ENCODE results near the gene PDLIM5. TPM values are rescaled to one million over a fixed set of nuclear protein-coding genes. Genes with fewer than 3 reads are reported as not detected.

PDLIM5 gene
- total RNA-seq, 1 experiment from 2014 or later, result 44.7 TPM

GRCh38 chr4:94462572-94462971, 10.8 kb downstream of the PDLIM5 start:
- BruUV-seq (replicated peaks), result no TSS peak
- DNase-seq (ENCODE audit: low read depth, low spot score), result no peak
- H3K4me3 ChIP-seq (ENCODE audit: low read depth in 2 of 2, low read length in 2 of 2), result no peak overlapping the region
- ATAC-seq, result no peak
- no peaks in the 10 kb centered on the region for H3K27me3 ChIP-seq (ENCODE audit: control insufficient read depth, insufficient read depth, low read length)
- no peak overlapping the region for H3K27ac ChIP-seq (ENCODE audit: low read length)
- intact Hi-C loops (cut with micrococcal nuclease; ENCODE audit: unreplicated experiment), result no loop called here
- peaks cover 16% of the 10 kb centered on the region for H3K4me1 ChIP-seq (ENCODE audit: control insufficient read depth, insufficient read depth, low read length)
- no peak for TF ChIP-seq SIN3A (IDR thresholded peaks at IDR 0.05; ENCODE audit: borderline replicate concordance, insufficient read depth, low read depth, low read length)
- TF ChIP-seq POLR2AphosphoS5 (IDR thresholded peaks at IDR 0.05; ENCODE audit: low read depth, low read length), result no peak
- TF ChIP-seq REST (IDR thresholded peaks at IDR 0.05; ENCODE audit: insufficient read depth in 1 of 2, low read depth in 2 of 2, low read length in 1 of 2), result no peak
- no peak for TF ChIP-seq CTCF (IDR thresholded peaks at IDR 0.05)
- TF ChIP-seq TCF7L2 (IDR thresholded peaks at IDR 0.05; ENCODE audit: low read depth, low read length), result no peak
- in situ Hi-C loops (cut with HindIII; ENCODE audit: low pct_unique_long_range_greater_than_20kb, low sequenced_read_pairs), result no loop called here
- ChIA-PET CTCF (no interaction called here), POLR2A (no interaction called here)
- no peaks in the 10 kb centered on the region for H3K36me3 ChIP-seq (ENCODE audit: control insufficient read depth, insufficient read depth, low read length)
- no peaks in the 10 kb centered on the region for H3K9me3 ChIP-seq (ENCODE audit: control insufficient read depth, insufficient read depth, low read depth, low read length)

- no peaks in the 10 kb centered on the region for H3K9me3 ChIP-seq (ENCODE audit: control insufficient read depth, insufficient read depth, low read depth, low read length)
- no peak overlapping the region for H3K4me3 ChIP-seq (ENCODE audit: low read depth in 2 of 2, low read length in 2 of 2)
- TF ChIP-seq CTCF (IDR thresholded peaks at IDR 0.05), result no peak
- TF ChIP-seq POLR2AphosphoS5 (IDR thresholded peaks at IDR 0.05; ENCODE audit: low read depth, low read length), result no peak
- TF ChIP-seq SIN3A (IDR thresholded peaks at IDR 0.05; ENCODE audit: borderline replicate concordance, insufficient read depth, low read depth, low read length), result no peak
- TF ChIP-seq REST (IDR thresholded peaks at IDR 0.05; ENCODE audit: insufficient read depth in 1 of 2, low read depth in 2 of 2, low read length in 1 of 2), result no peak
- TF ChIP-seq TCF7L2 (IDR thresholded peaks at IDR 0.05; ENCODE audit: low read depth, low read length), result no peak
- H3K4me1 ChIP-seq (ENCODE audit: control insufficient read depth, insufficient read depth, low read length), result peaks cover 5% of the 10 kb centered on the region
- BruUV-seq (replicated peaks), result no TSS peak
- ATAC-seq (no peak), DNase-seq (ENCODE audit: low read depth, low spot score) (no peak)
- no peak overlapping the region for H3K27ac ChIP-seq (ENCODE audit: low read length)
- intact Hi-C loops (cut with micrococcal nuclease; ENCODE audit: unreplicated experiment) (no loop called here), in situ Hi-C loops (cut with HindIII; ENCODE audit: low pct_unique_long_range_greater_than_20kb, low sequenced_read_pairs) (no loop called here)
- H3K36me3 ChIP-seq (ENCODE audit: control insufficient read depth, insufficient read depth, low read length), result no peaks in the 10 kb centered on the region
- ChIA-PET CTCF (no interaction called here), POLR2A (no interaction called here)
- H3K27me3 ChIP-seq (ENCODE audit: control insufficient read depth, insufficient read depth, low read length), result no peaks in the 10 kb centered on the region
These were observed 12.0 kb downstream of the PDLIM5 start for GRCh38 chr4:94463771-94464170.
